SK-N-SH (cell line): ENCODE data around the gene SUPT20H.

Experiments used
- CTCF ChIP-seq: fragments of 200-600 bp; sonication (generic); IDR thresholded peaks from 2 replicates; pipeline ENCODE4 v1.6.1; 2017; ENCODE audit warnings: antibody characterized with exemption, mild to moderate bottlenecking, moderate library complexity
- IRF3 ChIP-seq: fragments of 150-350 bp; IDR thresholded peaks from 2 replicates; pipeline ENCODE4 v1.6.1; 2016; ENCODE audit warnings: mild to moderate bottlenecking, low read depth, low read length
- MXI1 ChIP-seq: IDR thresholded peaks from 2 replicates; pipeline ENCODE4 v1.6.1; 2012; ENCODE audit warnings: mild to moderate bottlenecking, low read depth, low read length, improper control_type of control experiment
- NRF1 ChIP-seq: IDR thresholded peaks from 2 replicates; pipeline ENCODE4 v1.6.1; 2012; ENCODE audit warnings: low read depth, mild to moderate bottlenecking, low read length
- POLR2AphosphoS5 ChIP-seq: IDR thresholded peaks from 2 replicates; pipeline ENCODE4 v1.6.1; 2012; ENCODE audit warnings: low read depth, low read length
- RAD21 ChIP-seq: IDR thresholded peaks from 2 replicates; pipeline ENCODE4 v1.6.1; 2012; ENCODE audit warnings: mild to moderate bottlenecking, low read length
- RFX5 ChIP-seq: IDR thresholded peaks from 2 replicates; pipeline ENCODE4 v1.6.1; 2012; ENCODE audit warnings: mild to moderate bottlenecking, improper control_type of control experiment, low read length
- RXRA ChIP-seq: IDR thresholded peaks from 2 replicates; pipeline ENCODE4 v1.4.0; 2012; ENCODE audit warnings: low read depth, mild to moderate bottlenecking, borderline replicate concordance
- ZBTB33 ChIP-seq: IDR thresholded peaks from 2 replicates; pipeline ENCODE4 v1.4.0; 2012; ENCODE audit warnings: low read depth, borderline replicate concordance
- TF ChIP-seq, protein P1 (sequence below): fragments of 150-350 bp; IDR thresholded peaks from 2 replicates; pipeline ENCODE4 v1.6.1; 2017; ENCODE audit warnings: antibody characterized with exemption, low read length, low read depth, borderline replicate concordance
- TF ChIP-seq, protein P2 (sequence below): IDR thresholded peaks from 2 replicates; pipeline ENCODE4 v1.4.0; 2012; ENCODE audit warnings: low read depth

DNA sequence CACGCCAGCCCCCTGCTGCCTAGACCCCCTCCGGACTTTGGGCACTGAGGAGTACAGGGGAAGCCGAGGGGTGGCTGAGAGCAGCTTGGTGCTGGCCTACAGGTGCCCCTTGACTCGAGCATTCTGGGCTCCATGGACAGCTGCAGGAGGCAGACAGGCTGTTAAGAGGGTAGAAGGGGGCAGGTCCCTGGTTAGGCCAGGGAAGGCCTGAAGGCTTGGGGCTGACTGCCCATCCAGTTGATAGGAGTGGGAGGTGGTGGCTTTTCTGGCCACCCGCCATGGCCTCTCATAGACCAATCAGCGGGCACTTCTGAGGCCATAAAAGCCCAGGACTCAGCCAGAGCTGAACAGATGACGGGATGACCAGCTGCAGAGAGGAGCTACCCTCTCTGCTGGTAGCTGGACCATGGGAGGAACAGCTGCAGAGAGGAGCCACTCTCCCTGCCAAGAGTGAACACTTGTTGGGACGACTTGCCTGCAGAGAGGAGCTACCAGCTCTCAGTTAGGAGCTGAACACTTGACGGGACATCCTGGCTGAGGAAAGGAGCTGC is 10.7 kb upstream of the SUPT20H start:
- TF ChIP-seq RAD21, result no peak
- no peak for TF ChIP-seq CTCF
- TF ChIP-seq IRF3, result no peak
- no peak for TF ChIP-seq RXRA
- no peak for TF ChIP-seq POLR2AphosphoS5
- no peak for TF ChIP-seq RFX5
- TF ChIP-seq, protein P1, sequence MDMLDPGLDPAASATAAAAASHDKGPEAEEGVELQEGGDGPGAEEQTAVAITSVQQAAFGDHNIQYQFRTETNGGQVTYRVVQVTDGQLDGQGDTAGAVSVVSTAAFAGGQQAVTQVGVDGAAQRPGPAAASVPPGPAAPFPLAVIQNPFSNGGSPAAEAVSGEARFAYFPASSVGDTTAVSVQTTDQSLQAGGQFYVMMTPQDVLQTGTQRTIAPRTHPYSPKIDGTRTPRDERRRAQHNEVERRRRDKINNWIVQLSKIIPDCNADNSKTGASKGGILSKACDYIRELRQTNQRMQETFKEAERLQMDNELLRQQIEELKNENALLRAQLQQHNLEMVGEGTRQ, result no peak
- no peak for TF ChIP-seq NRF1
- no peak for TF ChIP-seq MXI1
- no peak for TF ChIP-seq ZBTB33
- TF ChIP-seq, protein P2, sequence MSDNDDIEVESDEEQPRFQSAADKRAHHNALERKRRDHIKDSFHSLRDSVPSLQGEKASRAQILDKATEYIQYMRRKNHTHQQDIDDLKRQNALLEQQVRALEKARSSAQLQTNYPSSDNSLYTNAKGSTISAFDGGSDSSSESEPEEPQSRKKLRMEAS, result no peak
